ENCODE measurements around the gene LIN7C. TPM values are rescaled to one million over a fixed set of nuclear protein-coding genes. Genes with fewer than 3 reads are reported as not detected.

Gene LIN7C
- total RNA-seq, 1 donor from 2014 or later, result 31.1 TPM

DNA sequence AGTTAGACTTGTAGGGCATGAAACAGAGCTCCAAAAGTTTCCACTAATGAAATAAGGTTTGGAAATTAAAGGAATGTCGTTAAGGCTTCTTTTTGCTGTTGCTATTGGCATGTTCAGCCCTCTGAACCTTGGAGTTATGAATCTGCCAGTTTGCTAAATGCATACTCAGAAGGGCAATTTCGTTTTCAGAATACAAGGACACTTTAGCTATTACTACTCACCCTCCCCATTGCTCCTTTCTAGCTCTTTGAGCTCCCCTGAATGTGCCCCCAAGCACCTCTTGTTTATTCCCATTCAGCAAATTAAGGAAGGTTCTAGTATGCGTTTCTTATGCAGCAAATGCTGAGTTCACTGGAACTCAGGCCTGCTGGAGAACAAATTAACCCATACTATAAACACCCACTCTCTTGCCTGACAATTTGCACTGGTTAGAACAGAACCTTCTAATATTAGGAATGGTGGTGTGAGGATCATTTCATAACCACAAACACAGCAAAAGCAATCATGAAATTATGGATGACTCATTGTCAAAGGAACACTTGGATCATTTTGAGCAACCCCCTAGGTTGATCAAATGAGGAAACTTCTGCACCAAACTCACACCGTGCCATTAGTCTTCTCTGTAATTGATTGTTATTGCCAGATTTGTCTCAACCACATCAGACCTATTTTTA, 26.2 kb upstream of the LIN7C start:
- Mint-ChIP-seq H3K4me3 (no peak overlapping the region), H3K27me3 (no peaks in the 10 kb centered on the region), H3K9me3 (no peaks in the 10 kb centered on the region), H3K4me1 (ENCODE audit: unreplicated experiment) (no peaks in the 10 kb centered on the region), H3K27ac (no peak overlapping the region), H3K36me3 (no peaks in the 10 kb centered on the region)
- TF ChIP-seq, protein P1, sequence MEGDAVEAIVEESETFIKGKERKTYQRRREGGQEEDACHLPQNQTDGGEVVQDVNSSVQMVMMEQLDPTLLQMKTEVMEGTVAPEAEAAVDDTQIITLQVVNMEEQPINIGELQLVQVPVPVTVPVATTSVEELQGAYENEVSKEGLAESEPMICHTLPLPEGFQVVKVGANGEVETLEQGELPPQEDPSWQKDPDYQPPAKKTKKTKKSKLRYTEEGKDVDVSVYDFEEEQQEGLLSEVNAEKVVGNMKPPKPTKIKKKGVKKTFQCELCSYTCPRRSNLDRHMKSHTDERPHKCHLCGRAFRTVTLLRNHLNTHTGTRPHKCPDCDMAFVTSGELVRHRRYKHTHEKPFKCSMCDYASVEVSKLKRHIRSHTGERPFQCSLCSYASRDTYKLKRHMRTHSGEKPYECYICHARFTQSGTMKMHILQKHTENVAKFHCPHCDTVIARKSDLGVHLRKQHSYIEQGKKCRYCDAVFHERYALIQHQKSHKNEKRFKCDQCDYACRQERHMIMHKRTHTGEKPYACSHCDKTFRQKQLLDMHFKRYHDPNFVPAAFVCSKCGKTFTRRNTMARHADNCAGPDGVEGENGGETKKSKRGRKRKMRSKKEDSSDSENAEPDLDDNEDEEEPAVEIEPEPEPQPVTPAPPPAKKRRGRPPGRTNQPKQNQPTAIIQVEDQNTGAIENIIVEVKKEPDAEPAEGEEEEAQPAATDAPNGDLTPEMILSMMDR (conservative IDR thresholded peaks at IDR 0.05), result no peak
- DNase-seq (ENCODE audit: extremely low spot score, unreplicated experiment), result no peak

DNA sequence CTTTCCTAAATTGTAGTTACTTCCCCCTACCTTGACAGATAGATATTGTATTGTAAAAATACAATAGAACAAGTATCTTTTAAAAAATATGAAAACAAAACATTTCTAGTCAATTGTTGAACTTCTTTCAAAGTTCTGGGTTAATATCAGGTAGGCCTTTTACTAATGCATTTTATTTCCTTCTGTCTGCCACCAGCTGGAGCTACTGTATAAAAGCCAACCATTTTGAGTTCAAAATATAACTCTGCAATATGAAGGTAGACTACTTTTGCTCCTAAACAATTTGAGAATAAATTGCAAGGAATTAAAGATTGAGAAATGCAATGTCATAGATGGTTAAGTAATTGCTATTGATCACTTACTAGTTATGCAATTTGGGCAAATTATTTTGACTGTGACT, 22.1 kb upstream of the LIN7C start:
- Mint-ChIP-seq H3K4me3 (no peak overlapping the region), H3K27me3 (no peaks in the 10 kb centered on the region), H3K9me3 (no peaks in the 10 kb centered on the region), H3K27ac (no peak overlapping the region), H3K4me1 (ENCODE audit: unreplicated experiment) (no peaks in the 10 kb centered on the region), H3K36me3 (no peaks in the 10 kb centered on the region)
- no peak for DNase-seq (ENCODE audit: extremely low spot score, unreplicated experiment)
- TF ChIP-seq, protein P1 (conservative IDR thresholded peaks at IDR 0.05), result no peak

- Mint-ChIP-seq H3K27me3 (no peaks in the 10 kb centered on the region), H3K4me3 (no peak overlapping the region), H3K36me3 (no peaks in the 10 kb centered on the region), H3K9me3 (no peaks in the 10 kb centered on the region), H3K4me1 (ENCODE audit: unreplicated experiment) (no peaks in the 10 kb centered on the region), H3K27ac (no peak overlapping the region)
- DNase-seq (ENCODE audit: extremely low spot score, unreplicated experiment), result no peak
- TF ChIP-seq, protein P1 (conservative IDR thresholded peaks at IDR 0.05), result no peak
Measured at GRCh38 chr11:27526535-27526934, 20.0 kb upstream of the LIN7C start.

DNA sequence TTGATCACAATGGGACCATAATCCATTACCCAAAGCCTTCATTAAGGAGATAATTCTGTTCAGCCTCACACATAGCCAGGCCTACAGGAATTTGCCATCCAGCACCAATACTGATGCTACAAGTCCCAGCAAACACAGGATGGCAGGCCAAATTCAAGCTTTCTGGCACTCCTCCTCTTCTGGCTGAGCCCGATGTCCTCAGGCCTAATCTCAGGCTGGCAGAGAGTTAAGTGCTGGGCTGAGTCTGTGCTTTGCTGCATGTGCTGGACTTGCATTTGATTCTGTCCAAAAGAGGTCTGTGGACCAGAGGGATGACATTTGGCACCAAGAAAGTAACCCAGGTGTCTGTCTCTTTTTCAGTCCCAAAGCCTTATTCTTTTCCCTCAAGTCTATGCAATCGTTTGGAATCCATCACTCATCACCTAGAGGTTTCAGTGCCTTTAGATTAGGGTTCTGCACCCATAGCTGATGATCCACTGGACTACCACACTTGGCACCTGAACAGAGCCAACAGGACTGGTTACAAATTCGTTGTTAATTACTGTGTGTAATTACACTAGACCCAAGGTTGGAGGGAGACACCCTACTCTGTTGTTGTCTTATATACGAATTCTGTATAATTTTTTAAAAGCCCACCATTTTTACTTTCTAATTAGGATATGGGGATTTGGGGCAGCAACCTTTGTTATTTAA, 19.4 kb upstream of the LIN7C start:
- H3K4me1 Mint-ChIP-seq (ENCODE audit: unreplicated experiment), result no peaks in the 10 kb centered on the region
- TF ChIP-seq, protein P1 (conservative IDR thresholded peaks at IDR 0.05), result no peak
- H3K4me3 Mint-ChIP-seq, result no peak overlapping the region
- no peaks in the 10 kb centered on the region for H3K9me3 Mint-ChIP-seq
- H3K27me3 Mint-ChIP-seq, result no peaks in the 10 kb centered on the region
- H3K27ac Mint-ChIP-seq, result no peak overlapping the region
- H3K36me3 Mint-ChIP-seq, result no peaks in the 10 kb centered on the region
- DNase-seq (ENCODE audit: extremely low spot score, unreplicated experiment), result no peak

GRCh38 chr11:27524155-27524554, 17.6 kb upstream of the LIN7C start:
- Mint-ChIP-seq H3K9me3 (no peaks in the 10 kb centered on the region), H3K36me3 (no peaks in the 10 kb centered on the region), H3K4me3 (no peak overlapping the region), H3K4me1 (ENCODE audit: unreplicated experiment) (no peaks in the 10 kb centered on the region), H3K27ac (no peak overlapping the region), H3K27me3 (no peaks in the 10 kb centered on the region)
- DNase-seq (ENCODE audit: extremely low spot score, unreplicated experiment), result no peak
- TF ChIP-seq, protein P1 (conservative IDR thresholded peaks at IDR 0.05), result no peak

Data from type B pancreatic cell (in vitro differentiated cells).